Stimulated activated CD8-positive, alpha-beta memory T cell treated with anti-CD3 and anti-CD28 coated beads, Interleukin-4, amount 100 ng/mL, for 4 hours (primary cell): ENCODE measurements around the gene AP1M2.
"Not testable (repeated sequence)": the region's sequence is repeated elsewhere in the genome, so short reads cannot be mapped to it uniquely, and the experiment has no call there.

Experiments
- DNase-seq, 2 donors: peaks; one replicate each; pipeline ENCODE4 v3.0.0-alpha.2; 2020; ENCODE audit warnings: low read depth in 2 of 2, low spot score in 1 of 2

AP1M2 gene

GRCh38 chr19:10602330-10603083, 15.4 kb upstream of the AP1M2 start:
- DNase-seq = peak; percentile 78 to 80

GRCh38 chr19:10601999-10602329, 14.9 kb upstream of the AP1M2 start:
- DNase-seq = no peak

- no peak for DNase-seq
Measured at GRCh38 chr19:10600149-10600548, 13.0 kb upstream of the AP1M2 start.

GRCh38 chr19:10593820-10594637, 6.9 kb upstream of the AP1M2 start:
- DNase-seq = no peak

GRCh38 chr19:10593148-10593547, 6.0 kb upstream of the AP1M2 start:
- no peak for DNase-seq

GRCh38 chr19:10587839-10588150, 683 bp upstream of the AP1M2 start:
- no peak for DNase-seq

GRCh38 chr19:10586396-10586795, 716 bp downstream of the AP1M2 start:
- DNase-seq = no peak

GRCh38 chr19:10583036-10583776, 3.9 kb downstream of the AP1M2 start:
- no peak for DNase-seq

- DNase-seq = no peak
Measured at GRCh38 chr19:10582091-10582490, 5.0 kb downstream of the AP1M2 start.

GRCh38 chr19:10580979-10581631, 6.0 kb downstream of the AP1M2 start:
- peak; percentile 77 to 90 for DNase-seq

GRCh38 chr19:10577951-10578350, 9.2 kb downstream of the AP1M2 start:
- no peak for DNase-seq

- no peak for DNase-seq
Measured at GRCh38 chr19:10575011-10575716, 11.9 kb downstream of the AP1M2 start.

GRCh38 chr19:10574462-10574861, 12.7 kb downstream of the AP1M2 start:
- DNase-seq = no peak

GRCh38 chr19:10573793-10574192, 13.3 kb downstream of the AP1M2 start:
- not testable (repeated sequence) for DNase-seq

GRCh38 chr19:10568826-10569651, 18.1 kb downstream of the AP1M2 start, which contains the start of gene CDKN2D:
Gene CDKN2D, minus strand, starts transcription at chr19:10568979. Its CDS starts 326 bp downstream, at chr19:10568653.
- peak; percentile 98 to 99 for DNase-seq

GRCh38 chr19:10568062-10568825, 18.9 kb downstream of the AP1M2 start:
- peak in 1 of 2 donors; percentile 20 for DNase-seq

GRCh38 chr19:10567656-10568055, 19.5 kb downstream of the AP1M2 start:
- no peak for DNase-seq

- peak; percentile 22 to 43 for DNase-seq
Measured at GRCh38 chr19:10566658-10567410, 20.3 kb downstream of the AP1M2 start.

- no peak for DNase-seq
Measured at GRCh38 chr19:10566408-10566657, 20.8 kb downstream of the AP1M2 start.
